Neural progenitor cell (in vitro differentiated cells): ENCODE measurements around the gene UGT1A10. TPM values are rescaled to one million over a fixed set of nuclear protein-coding genes. Genes with fewer than 3 reads are reported as not detected.
"Not testable (repeated sequence)": the region's sequence is repeated elsewhere in the genome, so short reads cannot be mapped to it uniquely, and the experiment has no call there.

Experiments used
- DNase-seq: peaks from one replicate; pipeline ENCODE4 v3.0.0-alpha.2; 2016; ENCODE audit warnings: low spot score
- H2AFZ ChIP-seq: fragments of 200-600 bp; sonication (generic); replicated peaks from 2 replicates; pipeline ENCODE4 v1.6.1; 2016; ENCODE audit warnings: antibody characterized with exemption
- H3F3A ChIP-seq: fragments of 200-600 bp; sonication (generic); 2 replicates; pipeline ENCODE4 v1.6.1; 2016; ENCODE audit warnings: antibody characterized with exemption, low read depth
- H3K27ac ChIP-seq: fragments of 200-600 bp; sonication (generic); 2 replicates; pipeline ENCODE4 v1.5.1; 2016; ENCODE audit warnings: mild to moderate bottlenecking
- H3K27me3 ChIP-seq: fragments of 200-600 bp; sonication (generic); 2 replicates; pipeline ENCODE4 v1.6.1; 2016; ENCODE audit warnings: mild to moderate bottlenecking, moderate library complexity
- H3K36me3 ChIP-seq: fragments of 200-600 bp; sonication (generic); 2 replicates; pipeline ENCODE4 v1.5.1; 2016
- H3K4me1 ChIP-seq: fragments of 200-600 bp; sonication (generic); 2 replicates; pipeline ENCODE4 v1.6.1; 2016; ENCODE audit warnings: mixed run types
- H3K4me2 ChIP-seq: fragments of 200-600 bp; sonication (generic); 2 replicates; pipeline ENCODE4 v1.6.1; 2016
- H3K4me3 ChIP-seq: fragments of 200-600 bp; sonication (generic); 2 replicates; pipeline ENCODE4 v1.5.1; 2016
- H3K79me2 ChIP-seq: fragments of 200-600 bp; sonication (generic); 2 replicates; pipeline ENCODE4 v1.6.1; 2016; ENCODE audit warnings: low read depth
- H3K9ac ChIP-seq: fragments of 200-600 bp; sonication (generic); 2 replicates; pipeline ENCODE4 v1.6.1; 2016
- H3K9me3 ChIP-seq: fragments of 200-600 bp; sonication (generic); 2 replicates; pipeline ENCODE4 v1.5.1; 2016; ENCODE audit warnings: low read depth
- H4K20me1 ChIP-seq: fragments of 200-600 bp; sonication (generic); 2 replicates; pipeline ENCODE4 v1.6.1; 2016; ENCODE audit warnings: low read depth
- H3K27ac Mint-ChIP-seq: 3 replicates; pipeline ENCODE4 v1.8.0; 2021; ENCODE audit warnings: mixed read lengths
- H3K27me3 Mint-ChIP-seq: 2 replicates; pipeline ENCODE4 v1.8.0; 2022; ENCODE audit warnings: low read depth, mild to moderate bottlenecking, inconsistent platforms, moderate library complexity, mixed read lengths; ENCODE audit not compliant: insufficient read depth
- H3K36me3 Mint-ChIP-seq: 3 replicates; pipeline ENCODE4 v1.8.0; 2021; ENCODE audit warnings: mixed read lengths
- H3K4me1 Mint-ChIP-seq: 3 replicates; pipeline ENCODE4 v1.8.0; 2021; ENCODE audit warnings: mixed read lengths
- H3K4me3 Mint-ChIP-seq: 3 replicates; pipeline ENCODE4 v1.8.0; 2021; ENCODE audit warnings: mild to moderate bottlenecking, moderate library complexity, mixed read lengths
- H3K9me3 Mint-ChIP-seq: 3 replicates; pipeline ENCODE4 v1.8.0; 2020; ENCODE audit warnings: mixed read lengths
- CTCF ChIP-seq: fragments of 200-600 bp; sonication (generic); IDR thresholded peaks from 2 replicates; pipeline ENCODE4 v1.5.1; 2017; ENCODE audit warnings: antibody characterized with exemption, mild to moderate bottlenecking
- EZH2 ChIP-seq: fragments of 200-600 bp; sonication (generic); IDR thresholded peaks from 2 replicates; pipeline ENCODE4 v1.6.1; 2017; ENCODE audit warnings: antibody characterized with exemption, mild to moderate bottlenecking, moderate library complexity
- EZH2phosphoT487 ChIP-seq: fragments of 200-600 bp; sonication (generic); IDR thresholded peaks from 2 replicates; pipeline ENCODE4 v1.6.1; 2017; ENCODE audit warnings: antibody characterized with exemption
- total RNA-seq: library from RNA; depleted of rRNA; stranded (reverse); fragments of >200 nt; gene quantifications from 2 replicates; pipeline ENCODE4 v1.2.3, GENCODE V29; 2015; ENCODE audit warnings: low replicate concordance

The UGT1A10 gene
- total RNA-seq, 1 donor from 2014 or later = not detected

DNA sequence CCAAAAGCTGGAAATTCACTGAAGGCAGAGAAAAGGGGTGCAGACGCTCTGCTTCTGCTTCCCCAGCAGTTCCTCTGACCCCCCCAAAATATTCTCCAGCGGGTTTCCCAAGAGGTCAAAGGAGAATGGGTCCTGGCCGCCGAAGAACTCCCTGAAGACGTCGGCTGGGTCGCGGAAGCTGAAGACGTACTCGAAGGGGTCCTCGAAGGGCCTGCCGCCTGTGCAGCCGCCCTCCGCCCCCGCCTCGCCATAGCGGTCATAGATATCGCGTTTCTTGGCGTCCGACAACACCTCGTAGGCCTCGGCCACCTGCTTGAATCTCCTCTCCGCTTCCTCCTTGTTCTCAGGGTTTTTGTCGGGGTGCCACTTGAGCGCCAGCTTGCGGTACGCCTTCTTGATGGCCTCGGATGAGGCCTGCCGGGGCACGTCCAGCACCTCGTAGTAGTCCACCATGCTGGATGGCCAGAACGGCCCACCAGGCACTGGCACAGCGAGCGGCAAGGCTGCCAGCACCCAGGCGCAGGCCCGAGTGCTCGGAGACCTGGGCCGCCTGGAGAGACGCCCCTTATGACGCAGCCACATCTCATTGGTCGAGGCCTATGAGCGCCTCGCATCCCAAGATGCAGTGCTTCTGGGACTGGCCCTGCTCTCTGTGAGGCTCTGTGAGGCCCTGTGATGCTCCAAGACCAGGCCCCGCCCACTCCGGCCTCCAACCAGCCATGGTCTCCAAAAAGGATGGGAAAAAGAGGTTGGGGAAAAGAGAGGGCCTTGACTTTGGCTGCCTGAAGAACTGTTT lies 107.4 kb downstream of the UGT1A10 start:
- H3K9me3 ChIP-seq = no peaks in the 10 kb centered on the region
- no peaks in the 10 kb centered on the region for H4K20me1 ChIP-seq
- Mint-ChIP-seq H3K27ac (no peak overlapping the region), H3K36me3 (no peaks in the 10 kb centered on the region), H3K9me3 (peaks cover 9% of the 10 kb centered on the region), H3K27me3 (peaks cover 6% of the 10 kb centered on the region), H3K4me3 (no peak overlapping the region), H3K4me1 (peaks cover 5% of the 10 kb centered on the region)
- H3K27ac ChIP-seq = no peak overlapping the region
- H2AFZ ChIP-seq = no peak overlapping the region
- no peak for DNase-seq
- H3F3A ChIP-seq = no peaks in the 10 kb centered on the region
- H3K4me2 ChIP-seq = no peak overlapping the region
- H3K36me3 ChIP-seq = no peaks in the 10 kb centered on the region
- no peak overlapping the region for H3K4me3 ChIP-seq
- no peak for TF ChIP-seq CTCF
- TF ChIP-seq EZH2 = no peak
- H3K27me3 ChIP-seq = no peaks in the 10 kb centered on the region
- H3K9ac ChIP-seq = no peak overlapping the region
- no peaks in the 10 kb centered on the region for H3K4me1 ChIP-seq
- no peaks in the 10 kb centered on the region for H3K79me2 ChIP-seq

DNA sequence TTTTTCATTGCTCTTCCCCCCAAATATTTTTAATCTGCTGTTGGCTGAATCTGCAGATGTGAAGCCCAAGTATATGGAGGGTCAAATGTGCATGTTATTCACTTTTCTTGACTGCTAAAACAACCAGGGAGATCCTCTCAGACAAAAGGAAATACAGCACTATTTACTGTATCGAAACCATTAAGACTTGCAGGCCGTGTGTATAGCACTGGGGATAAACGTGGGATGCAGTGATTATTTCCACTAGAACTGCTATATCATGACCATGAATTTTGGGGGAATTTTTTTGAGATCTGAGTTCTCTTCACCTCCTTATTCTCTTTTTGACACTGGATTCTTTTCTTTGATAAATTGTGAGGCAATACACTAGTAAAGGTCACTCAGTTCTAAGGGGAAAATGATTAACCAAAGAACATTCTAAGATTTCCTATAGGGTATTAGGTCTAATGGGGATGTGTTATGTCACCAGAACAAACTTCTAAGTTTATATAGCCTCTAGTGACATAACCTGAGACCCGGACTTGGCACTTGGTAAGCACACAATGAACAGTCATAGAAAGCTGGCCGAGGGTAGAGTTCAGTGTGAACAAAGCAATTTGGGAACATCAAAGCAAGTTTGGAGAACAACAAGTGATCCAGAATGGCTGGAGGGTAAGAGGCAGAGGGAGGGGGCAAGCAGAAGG lies 109.0 kb downstream of the UGT1A10 start:
- Histone ChIP-seq H3K9me3 (no peaks in the 10 kb centered on the region), H3K4me2 (no peak overlapping the region), H3F3A (no peaks in the 10 kb centered on the region), H3K9ac (no peak overlapping the region), H4K20me1 (no peaks in the 10 kb centered on the region), H3K4me1 (no peaks in the 10 kb centered on the region), H3K4me3 (no peak overlapping the region), H2AFZ (no peak overlapping the region), H3K36me3 (no peaks in the 10 kb centered on the region), H3K27me3 (no peaks in the 10 kb centered on the region), H3K27ac (no peak overlapping the region), H3K79me2 (no peaks in the 10 kb centered on the region)
- H3K27me3 Mint-ChIP-seq = peaks cover 6% of the 10 kb centered on the region
- H3K9me3 Mint-ChIP-seq = peaks cover 14% of the 10 kb centered on the region
- no peak for DNase-seq
- no peak overlapping the region for H3K4me3 Mint-ChIP-seq
- TF ChIP-seq EZH2phosphoT487 (no peak), EZH2 (no peak), CTCF (no peak)
- no peaks in the 10 kb centered on the region for H3K36me3 Mint-ChIP-seq
- no peak overlapping the region for H3K27ac Mint-ChIP-seq
- peaks cover 5% of the 10 kb centered on the region for H3K4me1 Mint-ChIP-seq

DNA sequence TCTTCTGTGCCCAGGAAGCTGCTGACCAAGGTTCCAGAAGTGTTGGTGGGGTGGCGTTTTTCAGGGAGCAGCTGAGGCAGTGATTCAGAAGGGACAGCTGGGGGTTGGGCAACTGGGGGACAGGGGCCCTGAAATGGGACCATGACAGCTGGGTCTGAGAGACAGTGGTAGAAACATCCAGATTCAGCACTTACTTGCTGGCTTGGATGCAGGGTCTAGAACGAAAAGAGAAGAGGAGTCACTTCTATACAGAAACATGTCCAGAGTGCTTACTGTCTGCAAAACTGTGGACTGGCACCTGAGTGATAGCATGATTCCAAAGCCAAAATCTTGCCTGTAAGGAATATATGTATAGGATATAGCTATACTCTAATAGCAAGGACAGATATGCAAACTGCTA lies 109.6 kb downstream of the UGT1A10 start:
- not testable (repeated sequence) for H3K27me3 Mint-ChIP-seq, H3K27me3 ChIP-seq, H3K4me1 Mint-ChIP-seq, H3K4me3 Mint-ChIP-seq, H3K27ac Mint-ChIP-seq, H3K36me3 ChIP-seq, H2AFZ ChIP-seq, H3K9ac ChIP-seq, H3K4me1 ChIP-seq, DNase-seq, H4K20me1 ChIP-seq, H3K36me3 Mint-ChIP-seq, H3K4me2 ChIP-seq, H3F3A ChIP-seq, H3K9me3 ChIP-seq, H3K4me3 ChIP-seq, H3K27ac ChIP-seq, H3K79me2 ChIP-seq
- H3K9me3 Mint-ChIP-seq = peaks cover 17% of the 10 kb centered on the region
